IMR-90 (cell line): ENCODE data around the gene PTH1R.

Experiments used
- BHLHE40 ChIP-seq: fragments of 150-350 bp; IDR thresholded peaks from 2 replicates; pipeline ENCODE4 v1.6.1; 2016; ENCODE audit warnings: mild to moderate bottlenecking, low read depth, low read length
- CEBPB ChIP-seq: IDR thresholded peaks from 2 replicates; pipeline ENCODE4 v1.6.1; 2012; ENCODE audit warnings: low read depth, low read length, improper control_type of control experiment
- CHD1 ChIP-seq: IDR thresholded peaks from 2 replicates; pipeline ENCODE4 v1.6.1; 2012; ENCODE audit warnings: low read depth, low read length, improper control_type of control experiment
- CTCF ChIP-seq: conservative IDR thresholded peaks from 2 replicates; pipeline ENCODE4 v1.5.1; 2012; ENCODE audit warnings: mild to moderate bottlenecking, low read depth, low read length, improper control_type of control experiment
- FOS ChIP-seq: fragments of 150-350 bp; IDR thresholded peaks from 2 replicates; pipeline ENCODE4 v1.6.1; 2016; ENCODE audit warnings: low read depth, low read length
- MAZ ChIP-seq: IDR thresholded peaks from 2 replicates; pipeline ENCODE4 v1.6.1; 2012; ENCODE audit warnings: low read depth, mild to moderate bottlenecking, low read length, improper control_type of control experiment, moderate library complexity, borderline replicate concordance
- POLR2A ChIP-seq: IDR thresholded peaks from 2 replicates; pipeline ENCODE4 v1.6.1; 2012; ENCODE audit warnings: mild to moderate bottlenecking, low read depth, low read length
- RAD21 ChIP-seq: IDR thresholded peaks from 2 replicates; pipeline ENCODE4 v1.6.1; 2012; ENCODE audit warnings: low read length, improper control_type of control experiment
- RCOR1 ChIP-seq: IDR thresholded peaks from 2 replicates; pipeline ENCODE4 v1.6.1; 2012; ENCODE audit warnings: mild to moderate bottlenecking, low read length, improper control_type of control experiment; ENCODE audit not compliant: insufficient replicate concordance
- RFX5 ChIP-seq: IDR thresholded peaks from 2 replicates; pipeline ENCODE4 v1.8.0; 2012; ENCODE audit warnings: low read depth, mild to moderate bottlenecking, low read length, moderate library complexity

DNA sequence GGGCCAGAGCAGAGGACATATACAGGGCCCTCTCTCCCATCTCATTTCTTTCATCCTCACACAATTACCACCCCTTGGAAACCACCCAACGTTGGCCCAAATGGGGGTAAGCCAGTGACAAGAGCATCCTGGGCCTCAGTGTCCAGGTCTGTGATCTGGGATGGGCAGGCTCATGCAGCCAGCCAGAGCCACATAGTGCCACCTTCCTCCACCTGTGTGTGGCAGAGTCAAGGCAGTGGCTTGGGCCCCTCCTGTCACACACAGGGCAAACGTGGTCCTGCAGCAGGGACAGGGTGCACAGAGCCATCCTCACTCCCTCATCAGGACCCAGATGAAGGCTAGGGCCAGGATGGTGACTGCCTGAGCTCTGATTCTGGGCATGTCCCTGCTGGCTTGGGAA, 12.0 kb upstream of the PTH1R start:
- TF ChIP-seq CTCF, result no peak
- no peak for TF ChIP-seq RCOR1
- no peak for TF ChIP-seq RAD21
- TF ChIP-seq POLR2A, result no peak
- TF ChIP-seq MAZ, result no peak
- no peak for TF ChIP-seq BHLHE40
- TF ChIP-seq CEBPB, result no peak
- TF ChIP-seq CHD1, result no peak
- no peak for TF ChIP-seq RFX5
- no peak for TF ChIP-seq FOS
